ENCODE data around the gene GART. TPM values are rescaled to one million over a fixed set of nuclear protein-coding genes. Genes with fewer than 3 reads are reported as not detected.
A peak's percentile ranks its signal among the peaks of the same experiment; 100 is the strongest.

GART gene
- total RNA-seq, 4 donors from 2014 or later = 41.8 to 74.2 (median 67.6) TPM

- H3K9me3 ChIP-seq = no peaks in the 10 kb centered on the region
- H3K36me3 ChIP-seq = no peaks in the 10 kb centered on the region
- peak within 1 kb of the TSS; percentile 60 to 99 for H3K4me3 ChIP-seq
- 0% methylated on average over 4 to 11 of the region's 93 CpGs for WGBS, 2 donors (ENCODE audit: low coverage in 1 of 2)
- H3K27me3 ChIP-seq = no peaks in the 10 kb centered on the region
- peak within 1 kb of the TSS; percentile 85 to 100 (median 96) for H3K27ac ChIP-seq
- peaks cover 0 to 27% (median 4%) of the 10 kb centered on the region in 3 donors for H3K4me1 ChIP-seq
- ATAC-seq = peak; percentile 97
- TF ChIP-seq POLR2AphosphoS5 (IDR thresholded peaks at IDR 0.05) (peak; percentile 88), EP300 (IDR thresholded peaks at IDR 0.05) (no peak), POLR2A (IDR thresholded peaks at IDR 0.05) (peak; percentile 95 to 96), CTCF (IDR thresholded peaks at IDR 0.05) (peak in 3 of 4 experiments; percentile 67 to 80 (median 76))
Measured at GRCh38 chr21:33479679-33480480, 62.0 kb downstream of the GART start, which contains the start of gene TMEM50B. Gene TMEM50B (minus strand): TSS chr21:33479974. CDS start chr21:33468885, 11,089 bp downstream.

GRCh38 chr21:33478935-33479678, 62.8 kb downstream of the GART start:
- H3K4me3 ChIP-seq = peak overlapping the region; percentile 60 to 99
- peak overlapping the region; percentile 85 to 100 (median 96) for H3K27ac ChIP-seq
- no peaks in the 10 kb centered on the region for H3K9me3 ChIP-seq
- H3K27me3 ChIP-seq = no peaks in the 10 kb centered on the region
- TF ChIP-seq CTCF (IDR thresholded peaks at IDR 0.05) = peak in 1 of 4 experiments; percentile 23
- TF ChIP-seq POLR2A (IDR thresholded peaks at IDR 0.05) = no peak
- TF ChIP-seq EP300 (IDR thresholded peaks at IDR 0.05) = no peak
- peaks cover 0 to 27% (median 4%) of the 10 kb centered on the region in 3 donors for H3K4me1 ChIP-seq
- peak; percentile 16 for ATAC-seq
- WGBS, 2 donors (ENCODE audit: low coverage in 1 of 2) = 0 to 4% methylated on average over 8 to 19 of the region's 68 CpGs
- no peaks in the 10 kb centered on the region for H3K36me3 ChIP-seq

GRCh38 chr21:33478182-33478581, 63.7 kb downstream of the GART start:
- WGBS, 2 donors (ENCODE audit: low coverage in 1 of 2) = 20 to 58% methylated on average over 1 to 8 of the region's 9 CpGs
- no peaks in the 10 kb centered on the region for H3K27me3 ChIP-seq
- peaks cover 0 to 27% (median 4%) of the 10 kb centered on the region in 3 donors for H3K4me1 ChIP-seq
- H3K4me3 ChIP-seq = peak overlapping the region; percentile 60 to 99
- no peak for ATAC-seq
- H3K27ac ChIP-seq = peak overlapping the region in 3 of 4 donors; percentile 93 to 100 (median 99)
- TF ChIP-seq EP300 (IDR thresholded peaks at IDR 0.05) = no peak
- TF ChIP-seq POLR2A (IDR thresholded peaks at IDR 0.05) = no peak
- TF ChIP-seq POLR2AphosphoS5 (IDR thresholded peaks at IDR 0.05) = no peak
- no peak for TF ChIP-seq CTCF (IDR thresholded peaks at IDR 0.05)
- H3K36me3 ChIP-seq = no peaks in the 10 kb centered on the region
- no peaks in the 10 kb centered on the region for H3K9me3 ChIP-seq

GRCh38 chr21:33477066-33477465, 64.9 kb downstream of the GART start:
- Histone ChIP-seq H3K27me3 (no peaks in the 10 kb centered on the region), H3K36me3 (no peaks in the 10 kb centered on the region), H3K4me3 (no peak overlapping the region), H3K9me3 (no peaks in the 10 kb centered on the region), H3K4me1 (peaks cover 0 to 27% (median 4%) of the 10 kb centered on the region in 3 donors), H3K27ac (no peak overlapping the region)
- TF ChIP-seq CTCF (IDR thresholded peaks at IDR 0.05) (no peak), EP300 (IDR thresholded peaks at IDR 0.05) (no peak), POLR2A (IDR thresholded peaks at IDR 0.05) (no peak), POLR2AphosphoS5 (IDR thresholded peaks at IDR 0.05) (no peak)
- ATAC-seq = no peak
- WGBS, 2 donors (ENCODE audit: low coverage in 1 of 2) = 81 to 86% methylated on average over 6 to 7 of the region's 7 CpGs
